Measurements from ENCODE around the gene DACT3.

DACT3 gene

DNA sequence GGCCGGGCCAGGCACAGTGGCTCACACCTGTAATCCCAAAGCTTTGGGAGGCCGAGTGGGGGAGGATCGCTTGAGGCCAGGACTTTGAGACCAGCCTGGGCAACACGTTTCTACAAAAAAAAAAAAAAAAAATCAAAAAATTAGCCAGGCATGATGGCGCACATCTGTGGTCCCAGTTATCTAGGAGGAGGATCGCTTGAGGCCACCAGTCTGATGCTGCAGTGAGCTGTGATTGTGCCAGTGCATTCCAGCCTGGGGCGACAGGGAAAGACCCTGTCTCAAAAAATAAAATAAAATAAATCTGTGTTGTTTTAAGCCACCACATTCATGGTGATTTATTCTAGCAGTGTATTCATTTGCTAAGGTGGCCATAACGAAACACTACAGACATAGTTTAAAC lies 4.1 kb upstream of the DACT3 start:
- no peak for DNase-seq

DNA sequence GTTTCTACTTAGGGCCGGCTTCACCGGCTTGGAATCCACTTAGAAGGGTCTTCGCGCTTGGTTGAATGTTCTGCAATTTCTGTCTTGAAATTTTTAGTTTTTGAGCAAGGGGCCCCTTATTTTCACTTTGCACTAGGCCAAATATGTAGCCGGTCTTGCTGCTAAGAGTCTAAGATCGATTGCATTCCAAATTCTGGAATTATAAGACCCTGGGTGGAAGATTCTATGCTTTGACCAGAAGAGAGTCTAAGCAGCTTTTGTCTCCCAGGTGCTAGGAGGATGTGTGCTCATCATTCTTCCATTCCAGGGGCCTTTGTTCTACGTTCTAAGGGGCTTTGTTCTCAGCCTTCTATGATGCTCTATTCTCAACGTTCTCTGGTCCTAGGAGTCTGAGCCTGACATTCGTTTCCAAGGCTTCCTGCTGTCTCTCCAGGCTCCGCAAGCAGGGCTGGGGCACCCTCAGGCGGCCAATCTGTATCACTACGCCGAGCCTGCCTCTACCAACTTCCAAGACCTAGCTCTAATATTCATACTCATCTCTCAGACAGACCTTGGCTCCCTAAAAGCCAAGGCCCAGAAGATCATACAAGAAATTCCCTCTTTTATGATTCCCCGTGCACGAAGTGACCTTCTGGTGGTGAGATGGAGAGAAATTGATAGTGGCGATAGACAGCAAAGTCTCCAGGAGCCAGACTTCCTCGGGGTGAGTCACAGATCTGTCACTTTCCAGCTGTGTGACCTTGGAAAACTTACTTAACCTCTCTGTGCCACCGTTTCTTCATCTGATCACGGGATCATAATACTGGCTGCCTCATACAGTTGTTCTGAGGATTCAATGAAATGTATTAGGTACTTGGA lies 982 bp upstream of the DACT3 start:
- no peak for DNase-seq

DNA sequence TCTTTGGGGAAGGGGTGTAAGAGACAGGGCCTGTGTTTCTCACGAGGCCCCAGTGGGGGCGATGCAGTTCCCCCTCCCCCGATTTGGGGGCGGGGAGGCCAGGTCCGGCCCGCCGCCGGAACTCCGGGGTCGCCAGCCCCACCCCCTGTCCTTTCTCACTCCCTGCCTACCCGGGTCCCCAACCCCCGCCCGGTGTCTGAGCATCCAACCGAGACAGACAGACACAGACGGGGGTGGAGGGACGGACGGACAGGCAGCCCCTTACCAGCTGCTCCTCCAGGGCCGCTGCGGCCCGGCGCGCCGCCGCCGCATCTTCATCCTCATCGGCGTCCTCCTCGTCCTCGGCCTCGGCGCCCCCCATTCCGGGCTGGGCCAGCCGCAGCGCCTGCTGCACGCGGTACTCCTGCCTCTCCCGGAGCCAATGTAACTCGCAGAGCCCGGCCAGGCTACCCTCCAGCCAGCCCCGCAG lies 397 bp downstream of the DACT3 start:
- no peak for DNase-seq

DNA sequence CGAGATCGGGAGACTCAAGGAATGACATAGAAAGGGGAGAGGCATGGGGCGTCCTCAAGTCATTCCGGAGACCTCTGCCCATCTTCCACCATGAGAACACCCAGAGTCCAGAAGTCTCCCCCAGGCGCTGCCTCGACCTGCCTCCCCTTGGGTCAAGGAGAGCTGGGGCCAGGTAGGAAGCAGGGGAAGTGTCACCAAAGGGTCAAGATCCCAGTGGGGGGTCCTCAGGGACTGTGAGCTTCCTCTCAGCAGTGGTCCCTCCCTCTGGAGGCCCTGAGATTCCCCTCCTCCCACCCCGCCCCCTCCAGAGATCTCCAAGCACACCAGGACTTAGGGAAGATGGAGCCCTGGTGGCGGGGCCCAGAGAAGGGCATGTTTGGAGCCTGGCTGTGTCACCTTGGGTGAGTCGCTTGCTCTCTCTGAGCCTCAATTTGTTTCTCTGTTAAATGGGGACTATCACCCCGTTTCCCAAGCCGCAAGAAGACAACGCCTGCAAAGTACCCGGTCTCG lies 919 bp downstream of the DACT3 start:
- DNase-seq, result no peak

DNA sequence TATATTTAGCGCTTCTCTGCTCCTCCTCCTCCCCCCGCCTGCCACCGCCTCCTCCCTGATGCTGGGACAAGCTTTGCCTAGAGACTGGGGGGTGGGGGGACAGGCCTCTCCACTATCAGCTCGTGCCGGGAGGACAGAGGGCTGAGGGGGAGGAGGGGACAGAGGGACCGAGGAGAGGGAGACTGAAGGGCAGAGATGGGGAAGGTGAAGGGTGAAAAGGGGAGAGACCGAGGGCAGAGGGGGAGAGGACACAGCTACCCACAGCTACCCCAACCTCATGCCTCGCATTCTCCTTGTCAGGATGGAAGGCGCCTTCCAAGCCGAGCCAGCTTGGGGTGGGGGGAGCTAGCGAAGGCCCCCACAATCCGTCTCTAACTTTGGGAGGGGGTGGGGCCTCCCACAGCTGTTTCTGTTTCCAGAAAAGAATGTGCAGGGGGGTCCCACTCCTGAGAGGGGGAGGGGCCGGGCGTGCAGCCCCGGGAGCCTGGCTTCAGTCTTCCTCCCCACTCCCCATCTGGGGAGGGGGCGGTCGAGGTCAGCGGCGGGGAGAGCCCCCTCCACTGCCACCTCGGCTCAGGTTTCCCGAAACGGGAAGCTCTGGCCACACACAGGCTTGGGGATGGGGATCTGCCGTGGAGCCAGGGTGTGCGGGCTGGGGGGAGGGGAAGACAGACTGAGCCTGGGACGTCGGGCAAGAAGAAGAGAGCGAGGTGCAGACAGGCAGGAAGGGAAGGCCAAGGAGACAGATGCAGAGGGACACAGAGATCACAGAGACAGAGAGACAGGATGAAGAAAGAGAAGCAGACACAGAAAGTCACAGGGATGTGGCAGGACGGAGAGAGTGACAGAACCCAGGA lies 1.6 kb downstream of the DACT3 start:
- no peak for DNase-seq

DNA sequence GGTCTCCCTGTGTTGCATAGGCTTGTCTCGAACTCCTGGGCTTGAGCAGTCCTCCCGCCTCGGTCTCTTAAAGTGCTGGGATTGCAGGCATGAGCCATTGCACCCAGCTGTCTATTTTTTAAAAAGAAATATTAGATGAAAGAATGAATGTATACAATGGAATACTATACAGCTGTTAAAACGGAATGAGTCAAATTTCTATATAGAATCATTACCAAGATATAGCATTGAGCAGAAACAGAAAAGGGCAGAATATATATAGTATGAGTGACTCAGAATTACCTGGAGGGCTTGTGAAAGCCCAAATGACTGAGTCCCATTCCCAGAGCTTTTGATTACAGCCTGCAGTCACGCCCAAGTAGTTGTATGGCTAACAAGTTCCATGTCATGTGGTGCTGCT lies 4.4 kb downstream of the DACT3 start:
- no peak for DNase-seq

DNA sequence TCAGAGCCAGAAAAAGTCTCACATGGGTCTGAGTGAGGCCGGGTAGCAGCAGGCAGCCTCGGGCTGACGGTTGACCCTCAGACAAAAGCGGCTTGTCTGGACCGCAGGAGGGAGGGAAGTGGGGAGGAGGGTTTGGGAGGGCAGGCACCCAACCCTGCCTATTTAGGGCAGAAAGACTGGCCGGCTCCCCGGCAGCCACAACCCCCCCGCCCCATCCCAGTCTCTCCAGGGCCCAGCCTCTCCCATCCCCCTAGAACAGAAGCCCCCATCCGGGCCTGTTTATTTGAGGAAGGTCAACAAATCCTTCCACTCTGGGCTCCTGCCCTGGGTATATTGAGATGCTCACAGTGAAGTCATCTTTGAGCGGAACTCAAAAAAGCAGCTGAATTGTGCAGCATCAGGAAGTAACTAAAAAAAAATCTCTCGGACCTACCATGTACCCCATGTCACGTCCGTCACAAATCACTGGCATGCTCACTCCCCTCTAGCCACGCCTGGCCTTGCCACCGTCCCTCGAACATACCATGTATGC lies 6.3 kb downstream of the DACT3 start:
- DNase-seq, result no peak

DNA sequence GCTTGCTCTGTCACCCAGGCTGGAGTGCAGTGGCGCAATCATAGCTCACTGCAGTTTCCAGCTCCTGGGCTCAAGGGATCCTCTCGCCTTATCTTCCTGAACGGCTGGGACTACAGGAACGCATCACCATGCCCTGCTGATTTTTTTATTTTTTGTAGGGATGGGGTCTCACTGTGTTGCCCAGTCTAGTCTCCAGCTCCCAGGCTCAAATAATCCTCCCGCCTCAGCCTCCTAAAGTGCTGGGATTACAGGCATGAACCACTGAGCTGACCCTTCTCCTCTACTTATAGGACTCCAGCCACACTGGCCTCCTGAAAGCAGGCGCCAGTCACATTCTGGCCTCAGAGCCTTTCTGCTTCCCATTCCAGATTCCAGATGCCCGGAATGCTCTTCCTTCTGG lies 10.5 kb downstream of the DACT3 start:
- no peak for DNase-seq

DNA sequence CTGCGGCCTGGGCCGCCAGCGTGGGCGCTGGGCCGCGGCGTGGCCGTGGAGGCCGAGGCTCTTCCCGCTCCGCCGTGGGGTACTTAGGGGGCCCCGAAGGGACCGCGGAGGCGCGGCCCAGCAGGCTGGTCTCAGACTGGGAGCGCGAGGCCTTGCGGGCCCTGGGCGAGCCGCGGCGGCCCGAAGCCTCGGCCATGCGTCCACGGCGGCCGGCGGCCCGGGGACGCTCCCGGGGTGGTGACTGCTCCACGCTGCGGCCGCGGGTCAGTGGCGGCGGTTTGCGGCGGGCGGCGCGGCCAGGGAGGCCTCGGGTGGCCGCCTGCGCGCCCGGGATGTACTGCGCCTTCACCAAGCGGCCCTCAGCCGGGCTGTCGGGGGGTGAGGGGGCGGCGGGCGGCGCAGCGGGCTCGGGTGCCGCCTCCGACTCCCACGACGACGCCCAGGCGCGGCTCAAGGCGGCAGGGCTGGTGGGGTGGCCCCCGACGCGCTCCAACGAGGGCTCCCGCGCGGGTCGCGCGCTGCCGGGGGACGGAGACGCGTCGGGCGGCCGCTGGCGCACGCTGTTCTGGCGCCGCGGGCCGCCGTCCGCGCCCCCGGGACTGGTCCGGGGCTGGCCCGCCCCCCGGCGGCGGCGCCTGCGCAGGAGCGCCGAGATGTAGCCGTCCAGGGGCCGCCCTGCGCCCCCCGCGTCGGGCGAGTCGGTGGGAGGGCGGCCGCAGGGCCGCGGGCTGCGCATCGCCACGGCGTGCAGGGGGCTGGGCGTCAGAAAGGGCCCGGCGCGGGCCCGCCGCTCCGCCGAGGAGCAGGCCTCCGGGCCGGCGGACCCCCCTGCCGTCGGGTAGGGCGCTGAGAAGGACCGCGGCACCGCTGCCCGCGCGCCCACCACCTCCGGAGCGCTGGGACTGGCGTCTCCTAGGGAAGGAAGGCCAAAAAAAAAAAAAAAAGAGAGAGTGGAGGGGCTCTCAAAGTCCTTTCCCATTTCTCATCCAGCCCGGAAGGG lies 11.7 kb downstream of the DACT3 start:
- no peak for DNase-seq

DNA sequence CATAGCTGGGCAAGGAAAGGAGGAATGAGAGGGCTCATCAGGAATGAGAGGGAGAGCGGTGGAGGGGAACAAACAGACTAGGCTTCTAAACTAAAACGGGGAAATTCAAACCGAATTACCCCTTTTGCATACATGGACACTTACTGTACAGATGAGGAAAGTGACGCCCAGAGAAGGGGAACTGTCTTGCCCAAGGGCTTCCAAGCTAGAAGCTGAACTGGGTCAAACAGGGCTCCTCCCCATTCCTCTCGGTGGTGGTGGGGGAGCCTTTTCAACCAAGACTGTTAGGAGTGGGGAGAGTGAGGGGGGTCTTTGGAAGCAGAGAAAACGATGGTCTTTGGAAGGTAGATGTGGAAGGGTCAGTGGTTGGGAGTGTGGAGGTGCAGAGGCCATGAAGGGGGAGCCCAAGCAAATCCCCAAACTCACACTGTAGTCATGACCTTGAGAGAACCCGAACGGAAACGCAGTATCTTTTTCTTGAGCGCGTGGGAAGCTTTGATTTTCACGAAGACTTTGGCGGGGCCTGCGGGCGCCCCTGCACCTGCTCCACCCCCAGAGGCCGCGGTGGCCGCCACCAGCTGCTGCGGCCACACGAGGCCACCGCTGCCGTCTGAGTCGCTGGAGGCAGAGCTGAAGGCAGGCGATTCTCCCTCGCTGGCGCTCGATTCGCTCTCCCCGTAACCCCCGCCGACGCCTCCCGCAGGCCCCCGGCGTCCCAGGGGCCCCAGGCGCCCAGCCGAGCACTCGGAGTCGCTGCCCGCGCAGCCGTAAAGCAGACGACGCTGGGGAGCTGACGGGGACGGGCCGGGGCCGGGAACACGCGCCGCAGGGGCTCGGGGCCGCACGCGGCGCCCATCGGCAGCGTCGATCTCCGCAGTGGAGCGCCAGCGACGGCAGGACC lies 12.7 kb downstream of the DACT3 start:
- DNase-seq, result no peak

DNA sequence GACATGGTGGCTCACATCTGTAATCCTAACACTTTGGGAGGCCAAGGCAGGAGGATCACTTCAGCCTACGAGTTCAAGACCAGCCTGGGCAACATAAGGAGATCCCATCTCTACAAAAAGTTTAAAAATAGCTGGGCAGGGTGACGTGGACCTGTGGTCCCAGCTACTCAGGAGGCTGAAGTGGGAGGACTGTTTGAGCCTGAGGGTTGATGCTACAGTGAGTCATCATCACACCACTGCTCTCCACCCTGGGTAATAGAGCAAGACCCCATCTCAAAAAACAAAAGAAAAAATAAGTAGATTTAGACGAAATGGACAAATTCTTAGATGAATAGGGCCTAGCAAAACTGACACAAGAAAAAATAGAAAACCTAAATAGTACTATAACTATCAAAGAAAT lies 14.6 kb downstream of the DACT3 start:
- DNase-seq, result no peak

DNA sequence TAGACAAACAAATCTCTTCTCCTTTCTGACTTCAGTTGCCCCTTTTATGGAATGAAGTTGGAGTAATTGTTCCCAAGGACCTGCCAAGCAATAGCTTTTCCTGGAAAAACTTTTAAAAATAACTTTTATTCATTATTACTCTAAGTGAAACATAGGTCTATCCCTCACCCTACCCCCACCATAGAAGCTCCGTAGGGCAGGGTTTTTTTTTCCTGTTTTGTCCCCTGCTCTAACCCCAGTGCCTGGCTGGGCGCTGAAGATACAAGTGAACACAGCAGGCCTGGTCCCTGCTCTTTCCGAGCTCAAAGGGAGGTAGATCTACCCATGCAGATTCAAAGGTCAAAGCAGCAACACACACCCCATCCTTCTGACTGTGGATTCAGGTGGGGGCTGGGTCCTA lies 16.3 kb downstream of the DACT3 start:
- DNase-seq, result no peak

DNA sequence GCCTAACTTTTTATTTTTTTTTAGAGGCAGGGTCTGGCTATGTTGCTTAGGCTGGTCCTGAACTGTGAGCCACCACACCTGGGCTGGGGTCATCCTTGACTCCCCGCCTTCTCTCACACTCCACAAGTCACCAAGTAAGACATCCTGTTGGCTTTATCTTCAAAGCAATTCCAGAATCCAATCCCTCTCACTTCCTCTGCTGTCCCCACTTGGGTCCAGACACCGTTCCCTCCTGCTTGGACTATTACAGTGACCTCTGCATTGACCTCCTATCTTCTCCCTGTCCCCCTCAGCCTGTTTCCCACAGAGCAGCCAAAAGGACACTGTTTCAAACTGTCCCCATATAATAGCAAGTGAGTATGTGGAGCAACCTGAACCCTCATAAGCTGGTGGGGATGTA lies 20.3 kb downstream of the DACT3 start:
- no peak for DNase-seq

DNA sequence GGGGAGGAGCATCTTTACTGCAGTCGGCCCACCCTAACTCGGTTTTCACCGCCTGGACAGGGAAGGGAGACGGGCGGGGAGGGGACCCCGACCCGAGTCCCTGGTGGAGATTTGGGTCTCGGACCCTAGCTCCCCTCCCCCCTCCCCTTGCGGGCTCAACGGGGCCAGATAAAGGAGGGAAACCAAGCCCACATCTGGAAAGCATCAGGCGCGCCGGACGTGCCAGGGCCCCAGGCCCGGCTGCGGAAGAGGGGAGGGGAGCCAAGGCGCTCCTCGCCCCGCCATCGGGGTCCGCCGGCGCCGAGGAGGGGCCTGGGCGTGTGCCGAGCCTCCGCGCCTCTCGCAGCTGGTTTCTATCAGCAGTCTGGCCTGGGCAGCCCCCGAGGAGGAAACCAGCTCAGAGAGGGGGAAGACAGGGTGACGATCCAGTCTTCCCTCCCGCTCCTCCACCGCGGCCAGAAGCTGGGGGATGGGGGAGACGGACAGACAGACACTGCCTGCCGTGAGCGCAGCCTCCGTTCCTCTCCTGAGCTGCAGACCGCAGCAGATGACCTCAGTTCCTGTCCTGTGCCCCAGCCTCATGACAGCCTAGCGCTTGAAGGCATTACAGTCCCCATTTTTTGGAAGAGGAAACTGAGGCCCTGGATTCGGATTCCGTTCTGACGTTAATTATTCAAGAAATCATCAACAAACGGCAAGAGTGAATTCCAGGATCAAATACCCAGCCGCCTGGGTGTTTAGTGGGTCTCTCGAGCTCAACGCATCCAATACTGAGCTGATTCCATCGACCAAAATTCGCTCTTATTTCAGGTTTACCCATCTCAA lies 21.4 kb downstream of the DACT3 start:
- no peak for DNase-seq

DNA sequence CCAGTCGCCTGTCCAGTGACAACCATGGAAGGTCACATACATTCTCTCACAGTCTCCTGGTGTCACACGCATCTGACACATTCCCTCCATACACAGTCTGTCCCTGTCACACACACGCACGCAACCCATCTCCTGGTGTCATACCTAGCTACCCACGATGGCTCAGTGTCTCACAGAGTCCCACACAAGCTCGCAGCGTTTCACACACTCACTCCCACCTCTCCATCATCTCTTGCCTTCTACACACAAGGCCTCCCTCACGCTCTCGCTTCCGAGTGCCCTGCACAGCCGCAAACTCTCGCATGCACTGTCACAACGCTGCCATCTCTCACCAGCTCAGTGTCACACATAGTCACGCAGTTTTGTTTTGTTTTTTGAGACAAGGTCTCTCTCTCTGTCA lies 23.8 kb downstream of the DACT3 start:
- DNase-seq, result no peak

DNA sequence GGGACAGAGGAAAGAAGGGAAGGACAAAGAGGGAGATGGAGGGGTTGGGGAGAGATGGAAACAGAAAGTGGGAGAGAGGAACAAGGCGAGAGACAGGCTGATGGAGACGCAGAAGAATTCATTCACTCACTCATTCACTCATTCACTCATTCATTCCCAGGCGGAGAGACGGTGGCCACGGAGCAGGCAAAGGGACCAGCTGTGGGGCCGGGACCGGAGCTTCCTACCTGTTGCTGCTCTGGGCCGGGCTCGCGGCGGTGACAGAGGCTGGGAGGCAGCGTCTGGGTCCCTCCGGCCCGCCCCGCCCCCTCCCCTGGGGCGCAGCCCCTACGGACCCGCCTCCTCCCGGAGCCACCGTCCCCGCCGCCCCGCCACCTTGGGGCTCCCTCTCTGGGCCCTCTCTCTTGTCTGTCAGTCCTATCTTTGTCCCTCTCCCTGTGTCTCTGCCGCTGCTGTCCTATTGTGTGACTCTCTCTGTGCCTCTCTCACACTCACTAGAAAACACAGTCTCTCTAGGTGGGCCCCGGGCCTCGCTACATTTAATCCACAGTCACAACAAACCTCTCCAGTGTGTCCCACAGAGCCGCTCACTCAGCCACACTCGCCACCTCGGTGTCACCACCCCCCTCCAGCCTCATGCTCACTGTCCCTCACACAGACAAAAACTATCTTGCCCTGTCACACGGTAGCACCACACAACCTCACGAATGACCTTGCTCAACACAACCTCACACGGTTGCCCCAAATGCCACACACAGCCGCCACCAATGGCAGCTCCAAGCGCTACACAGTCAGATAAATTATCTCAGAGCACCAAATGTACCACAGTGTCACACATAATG lies 24.8 kb downstream of the DACT3 start, which contains the start of gene GNG8:
Gene GNG8 (minus strand): TSS at position 283 of the 842 bp plus-strand sequence. CDS start 1,520 bp downstream, outside the sequence.
- no peak for DNase-seq

DNA sequence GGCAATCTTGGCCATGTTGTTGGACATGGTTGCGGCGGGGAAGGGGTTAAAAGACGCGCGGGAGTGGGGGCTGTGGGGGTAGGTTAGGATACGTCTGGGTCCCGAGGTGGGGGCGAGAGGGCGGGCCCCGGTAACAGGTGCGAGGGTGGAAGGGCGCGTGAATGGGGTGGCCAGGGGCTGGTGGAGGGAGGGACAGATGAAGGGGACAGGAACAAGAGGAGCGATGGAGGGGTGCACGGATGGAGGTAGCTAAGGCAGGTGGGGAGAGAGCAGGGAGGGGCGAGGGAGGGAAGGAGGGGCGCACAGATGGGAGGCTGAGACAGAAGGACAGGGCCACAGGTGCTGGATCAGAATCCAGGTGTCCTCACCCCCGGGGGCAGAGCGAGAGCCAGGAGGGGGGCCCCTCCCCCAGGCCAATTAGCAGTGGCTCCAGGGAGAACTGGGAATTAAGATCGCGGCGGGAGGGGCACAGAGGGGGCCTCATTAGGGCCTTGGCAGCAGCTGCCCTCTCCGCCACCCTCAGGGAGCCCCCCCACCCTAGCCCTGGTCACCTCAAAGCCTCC lies 26.2 kb downstream of the DACT3 start:
- no peak for DNase-seq

DNA sequence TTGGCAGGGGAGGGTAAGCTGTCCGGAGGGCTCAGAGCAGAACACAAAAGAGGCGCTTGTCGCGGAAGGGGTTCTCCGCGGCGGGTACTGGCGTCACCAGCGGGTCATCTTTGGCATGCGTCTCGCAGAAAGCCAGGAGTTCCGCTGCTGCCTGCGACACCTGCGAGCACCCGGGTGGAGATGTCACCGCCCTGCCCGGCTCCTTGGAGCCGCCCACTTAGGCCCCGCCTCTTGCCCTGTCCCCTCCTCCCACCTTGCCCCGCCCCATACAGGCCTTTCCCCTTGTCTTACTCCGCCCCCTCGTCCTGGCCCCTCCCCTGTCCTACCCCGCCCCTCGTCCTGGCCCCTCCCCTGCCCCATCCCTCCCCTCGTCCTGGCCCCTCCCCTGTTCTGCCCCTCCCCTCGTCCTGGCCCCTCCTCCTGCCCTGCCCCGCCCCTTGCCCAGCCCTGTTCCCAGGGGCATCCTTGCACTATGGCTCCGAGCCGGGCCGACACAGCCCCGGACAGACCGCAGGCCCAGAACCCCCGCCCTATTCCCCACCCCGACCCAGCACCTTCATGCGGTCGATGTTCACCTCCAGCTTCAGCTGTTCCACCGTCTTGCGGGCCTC lies 26.8 kb downstream of the DACT3 start:
- DNase-seq, result no peak
